HFFc6 (cell line): ENCODE data around the gene GPR18. TPM values are rescaled to one million over a fixed set of nuclear protein-coding genes. Genes with fewer than 3 reads are reported as not detected.

Experiments used
- DNase-seq: peaks from one replicate; pipeline ENCODE4 v3.0.0-alpha.2; 2018
- H3K27ac Mint-ChIP-seq: 2 replicates; pipeline ENCODE4 v1.8.0; 2020; ENCODE audit warnings: mild to moderate bottlenecking, mixed read lengths
- H3K27me3 Mint-ChIP-seq: 2 replicates; pipeline ENCODE4 v1.8.0; 2021; ENCODE audit warnings: mild to moderate bottlenecking, moderate library complexity, mixed read lengths; ENCODE audit not compliant: insufficient read depth
- H3K36me3 Mint-ChIP-seq: 2 replicates; pipeline ENCODE4 v1.8.0; 2021; ENCODE audit warnings: low read depth, mixed read lengths
- H3K4me1 Mint-ChIP-seq: 2 replicates; pipeline ENCODE4 v1.8.0; 2020; ENCODE audit warnings: low read depth, mixed read lengths
- H3K4me3 Mint-ChIP-seq: 2 replicates; pipeline ENCODE4 v1.8.0; 2020; ENCODE audit warnings: mild to moderate bottlenecking, moderate library complexity, mixed read lengths
- H3K9me3 Mint-ChIP-seq: 2 replicates; pipeline ENCODE4 v1.8.0; 2020; ENCODE audit warnings: mild to moderate bottlenecking, mixed read lengths
- total RNA-seq, 6 experiments: library from RNA; stranded (reverse); fragmentation: NEBNext Ultra II Directional; extraction: Animal tissue kit (Norgen Biotek cat#: 25700); gene quantifications; 2 replicates in 1 of 6; 3 replicates in 5 of 6; pipeline ENCODE4 v1.2.3, GENCODE V29; 2021
- TF ChIP-seq, protein P1 (sequence below): fragments of 200-600 bp; sonication (generic); IDR thresholded peaks from 2 replicates; pipeline ENCODE4 v1.5.0; 2021; ENCODE audit warnings: antibody characterized with exemption, mild to moderate bottlenecking

GPR18 gene
- total RNA-seq, 6 experiments from 2014 or later = not detected

DNA sequence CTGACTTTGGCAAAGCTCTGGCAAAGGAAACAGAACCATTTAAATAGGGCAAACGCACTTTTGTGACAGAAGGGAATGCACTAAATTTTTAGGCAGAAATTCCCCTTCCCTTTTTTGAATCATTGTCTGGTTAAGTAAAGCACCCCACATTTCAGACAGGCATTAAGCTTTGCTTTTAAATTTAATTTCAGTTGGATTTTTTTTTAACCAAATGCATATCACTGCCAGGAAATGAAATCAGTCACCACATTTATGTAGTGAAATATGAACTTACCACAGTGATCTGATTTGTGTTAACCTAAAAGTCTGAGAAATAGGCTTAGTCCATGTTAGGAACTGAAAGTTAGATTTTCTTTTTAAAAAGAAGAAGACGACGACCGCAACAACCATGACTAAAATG lies 38.2 kb upstream of the GPR18 start:
- peaks cover 25% of the 10 kb centered on the region for H3K4me1 Mint-ChIP-seq
- no peak overlapping the region; the same call in 1 of the 2 replicates for H3K27ac Mint-ChIP-seq
- DNase-seq = no peak
- TF ChIP-seq, protein P1, sequence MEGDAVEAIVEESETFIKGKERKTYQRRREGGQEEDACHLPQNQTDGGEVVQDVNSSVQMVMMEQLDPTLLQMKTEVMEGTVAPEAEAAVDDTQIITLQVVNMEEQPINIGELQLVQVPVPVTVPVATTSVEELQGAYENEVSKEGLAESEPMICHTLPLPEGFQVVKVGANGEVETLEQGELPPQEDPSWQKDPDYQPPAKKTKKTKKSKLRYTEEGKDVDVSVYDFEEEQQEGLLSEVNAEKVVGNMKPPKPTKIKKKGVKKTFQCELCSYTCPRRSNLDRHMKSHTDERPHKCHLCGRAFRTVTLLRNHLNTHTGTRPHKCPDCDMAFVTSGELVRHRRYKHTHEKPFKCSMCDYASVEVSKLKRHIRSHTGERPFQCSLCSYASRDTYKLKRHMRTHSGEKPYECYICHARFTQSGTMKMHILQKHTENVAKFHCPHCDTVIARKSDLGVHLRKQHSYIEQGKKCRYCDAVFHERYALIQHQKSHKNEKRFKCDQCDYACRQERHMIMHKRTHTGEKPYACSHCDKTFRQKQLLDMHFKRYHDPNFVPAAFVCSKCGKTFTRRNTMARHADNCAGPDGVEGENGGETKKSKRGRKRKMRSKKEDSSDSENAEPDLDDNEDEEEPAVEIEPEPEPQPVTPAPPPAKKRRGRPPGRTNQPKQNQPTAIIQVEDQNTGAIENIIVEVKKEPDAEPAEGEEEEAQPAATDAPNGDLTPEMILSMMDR = no peak
- no peaks in the 10 kb centered on the region for H3K9me3 Mint-ChIP-seq
- no peaks in the 10 kb centered on the region for H3K27me3 Mint-ChIP-seq
- H3K4me3 Mint-ChIP-seq = no peak overlapping the region
- H3K36me3 Mint-ChIP-seq = no peaks in the 10 kb centered on the region

DNA sequence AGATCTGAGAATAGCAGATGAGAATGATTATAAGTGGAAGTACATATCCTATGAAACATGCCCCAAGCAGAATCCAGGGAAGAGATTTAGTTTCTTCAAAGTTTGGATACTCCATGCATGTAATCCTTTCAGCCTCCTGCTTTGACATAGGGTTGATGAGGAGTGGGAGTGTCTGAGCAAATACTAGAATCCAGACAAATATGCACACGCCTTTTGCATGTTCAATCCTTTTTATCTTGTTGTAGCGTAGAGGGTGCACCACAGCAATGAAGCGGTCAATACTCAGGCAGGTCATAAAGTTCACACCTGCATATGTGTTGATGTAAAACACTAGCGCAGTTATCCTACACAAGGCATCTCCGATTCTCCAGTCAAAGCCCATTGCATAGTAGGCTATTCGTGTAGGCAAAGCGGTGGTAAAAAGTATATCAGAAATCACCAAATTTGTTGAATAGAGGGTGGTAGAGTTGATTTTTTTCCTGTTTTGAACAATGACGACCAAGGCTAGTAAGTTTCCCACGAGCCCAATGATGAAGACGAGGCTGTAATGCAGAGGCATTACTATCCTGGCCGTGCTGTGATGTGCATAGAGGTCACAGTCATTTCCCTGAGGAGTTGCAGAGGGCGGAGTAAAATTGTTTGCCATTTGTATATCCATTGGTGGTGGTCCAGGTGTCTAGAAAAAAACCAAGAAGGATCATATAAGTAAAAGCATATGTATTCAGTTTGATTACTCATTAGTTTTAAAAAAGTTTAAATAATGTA lies 37.5 kb upstream of the GPR18 start:
- no peak for DNase-seq
- Mint-ChIP-seq H3K4me3 (no peak overlapping the region), H3K27me3 (no peaks in the 10 kb centered on the region), H3K4me1 (peaks cover 25% of the 10 kb centered on the region), H3K9me3 (no peaks in the 10 kb centered on the region), H3K36me3 (no peaks in the 10 kb centered on the region), H3K27ac (no peak overlapping the region)
- TF ChIP-seq, protein P1 = no peak

DNA sequence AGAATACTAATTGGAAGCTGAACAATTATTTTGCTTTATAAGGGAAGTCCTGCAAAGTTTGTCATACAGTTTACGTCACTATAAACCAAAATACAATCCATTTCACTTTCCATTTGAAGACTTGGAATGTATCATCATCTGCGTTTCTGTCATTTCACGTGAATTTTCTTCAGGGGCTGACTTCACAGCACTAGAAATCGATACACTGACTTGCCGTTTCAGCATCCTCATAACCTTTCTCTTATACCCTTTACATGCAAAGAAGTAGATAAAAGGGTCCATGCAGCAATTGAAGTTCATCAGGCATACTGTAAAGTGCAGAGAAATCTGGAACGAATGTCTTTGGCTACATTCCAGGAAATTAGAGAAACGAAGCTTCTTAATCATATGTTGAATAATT lies 36.8 kb upstream of the GPR18 start:
- no peak overlapping the region for H3K4me3 Mint-ChIP-seq
- H3K27ac Mint-ChIP-seq = no peak overlapping the region
- no peaks in the 10 kb centered on the region for H3K36me3 Mint-ChIP-seq
- H3K4me1 Mint-ChIP-seq = peaks cover 25% of the 10 kb centered on the region
- no peak for DNase-seq
- H3K27me3 Mint-ChIP-seq = no peaks in the 10 kb centered on the region
- TF ChIP-seq, protein P1 = no peak
- no peaks in the 10 kb centered on the region for H3K9me3 Mint-ChIP-seq

DNA sequence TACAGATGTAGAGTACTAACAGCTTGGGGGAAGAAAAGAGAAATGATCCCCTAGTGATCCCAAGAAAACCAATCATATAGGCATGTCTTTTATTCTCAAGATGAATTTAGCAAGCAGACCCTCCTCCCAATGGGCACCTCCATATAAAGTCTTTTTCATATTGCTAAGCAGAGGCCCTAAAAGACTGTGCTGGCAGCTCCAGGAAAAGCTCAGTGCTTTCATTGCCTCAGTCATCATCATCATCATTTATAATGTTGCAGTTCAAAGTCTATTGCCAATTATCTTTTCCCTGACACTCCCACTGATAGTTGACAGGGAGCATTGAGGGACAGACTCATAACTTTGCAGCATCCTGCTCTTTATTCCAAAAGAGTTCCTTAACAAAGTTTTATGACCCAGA lies 36.0 kb upstream of the GPR18 start:
- no peak for DNase-seq
- TF ChIP-seq, protein P1 = no peak
- peaks cover 25% of the 10 kb centered on the region for H3K4me1 Mint-ChIP-seq
- H3K4me3 Mint-ChIP-seq = no peak overlapping the region
- H3K27ac Mint-ChIP-seq = no peak overlapping the region
- H3K27me3 Mint-ChIP-seq = no peaks in the 10 kb centered on the region
- H3K36me3 Mint-ChIP-seq = no peaks in the 10 kb centered on the region
- H3K9me3 Mint-ChIP-seq = no peaks in the 10 kb centered on the region

DNA sequence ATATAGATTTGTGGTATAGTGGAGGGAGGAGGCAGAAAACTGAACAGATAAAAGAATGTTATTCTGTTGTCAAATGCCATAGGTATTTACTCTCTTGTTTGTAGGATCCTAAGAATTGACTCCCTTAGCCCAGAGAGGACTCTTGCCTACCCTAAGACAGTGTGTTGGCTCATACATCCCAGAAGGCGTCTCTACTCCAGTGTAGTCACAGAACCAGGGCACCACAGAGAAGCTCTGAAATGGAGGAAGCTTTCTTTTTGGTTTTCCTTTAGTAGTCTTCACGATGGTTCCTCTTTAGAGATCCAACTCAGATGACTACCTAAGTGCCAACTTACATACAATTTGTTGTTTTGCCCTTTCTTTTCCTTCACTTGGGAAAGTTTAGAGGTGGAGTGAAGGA lies 35.0 kb upstream of the GPR18 start:
- Mint-ChIP-seq H3K36me3 (no peaks in the 10 kb centered on the region), H3K27ac (no peak overlapping the region), H3K27me3 (no peaks in the 10 kb centered on the region), H3K9me3 (no peaks in the 10 kb centered on the region), H3K4me1 (peaks cover 26% of the 10 kb centered on the region), H3K4me3 (no peak overlapping the region)
- no peak for DNase-seq
- TF ChIP-seq, protein P1 = no peak
